TTC549 (cell line): Measurements from ENCODE around the gene EPN1.
"Not testable (repeated sequence)": the region's sequence is repeated elsewhere in the genome, so short reads cannot be mapped to it uniquely, and the experiment has no call there.

Experiments
- FAIRE-seq: peaks from 2 replicates; lab custom pipeline; 2012; peaks lifted over from hg19 to GRCh38; lab: Jason Lieb, UNC

The EPN1 gene

DNA sequence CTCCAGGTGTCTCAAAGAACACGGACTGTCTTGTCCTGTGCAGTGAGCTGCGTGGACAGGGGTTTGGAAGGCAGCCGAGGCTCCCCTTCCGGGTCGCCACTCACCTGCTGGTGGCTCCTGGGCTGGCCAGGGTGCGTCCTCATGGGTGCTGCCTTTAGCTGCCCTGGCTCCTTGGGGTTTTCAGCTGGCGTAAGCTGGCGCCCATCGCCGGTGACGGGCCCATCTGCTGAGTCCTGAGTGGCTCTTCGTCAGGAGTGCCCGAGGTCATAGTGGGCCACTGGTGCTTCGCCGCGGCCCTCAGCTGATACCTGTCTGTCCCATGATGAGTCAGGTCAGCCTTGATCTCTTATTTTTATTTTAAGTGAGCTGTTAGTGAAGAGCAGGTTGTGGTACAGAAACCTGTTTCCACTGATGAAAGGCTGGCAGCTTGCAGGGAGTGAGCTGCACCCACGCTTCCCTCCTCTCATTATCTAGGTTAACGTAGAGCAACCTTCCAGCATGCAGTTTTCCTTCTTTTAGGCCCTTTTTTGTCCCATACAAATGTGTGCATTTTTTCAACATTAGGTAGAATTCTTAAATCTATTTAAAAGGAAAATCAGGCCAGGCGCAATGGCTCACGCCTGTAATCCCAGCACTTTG is 18.4 kb downstream of the EPN1 start:
- FAIRE-seq = no peak

- FAIRE-seq = no peak
Observed at GRCh38 chr19:55694241-55694655, 19.2 kb downstream of the EPN1 start.

DNA sequence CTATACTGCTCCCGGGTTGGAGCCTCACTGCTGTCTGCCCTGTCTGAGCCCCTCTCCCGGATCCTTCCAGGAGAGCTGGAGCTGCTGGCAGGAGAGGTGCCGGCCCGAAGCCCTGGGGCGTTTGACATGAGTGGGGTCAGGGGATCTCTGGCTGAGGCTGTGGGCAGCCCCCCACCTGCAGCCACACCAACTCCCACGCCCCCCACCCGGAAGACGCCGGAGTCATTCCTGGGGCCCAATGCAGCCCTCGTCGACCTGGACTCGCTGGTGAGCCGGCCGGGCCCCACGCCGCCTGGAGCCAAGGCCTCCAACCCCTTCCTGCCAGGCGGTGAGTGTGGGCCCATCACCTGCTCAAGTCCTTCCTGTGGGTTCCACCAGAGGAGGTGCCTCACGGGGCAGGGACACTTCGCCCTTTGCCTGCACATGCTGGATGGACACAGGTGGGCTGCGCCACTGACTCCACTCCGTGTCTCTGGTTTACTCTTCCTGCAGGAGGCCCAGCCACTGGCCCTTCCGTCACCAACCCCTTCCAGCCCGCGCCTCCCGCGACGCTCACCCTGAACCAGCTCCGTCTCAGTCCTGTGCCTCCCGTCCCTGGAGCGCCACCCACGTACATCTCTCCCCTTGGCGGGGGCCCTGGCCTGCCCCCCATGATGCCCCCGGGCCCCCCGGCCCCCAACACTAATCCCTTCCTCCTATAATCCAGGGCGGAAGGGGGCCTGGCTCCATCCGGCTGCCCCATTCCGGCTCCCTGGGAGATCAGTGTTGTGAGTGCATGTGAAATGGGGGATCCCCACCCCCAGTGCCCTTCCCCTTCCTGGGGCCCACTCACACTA is 19.8 kb downstream of the EPN1 start:
- no peak for FAIRE-seq

GRCh38 chr19:55695511-55696290 is 20.7 kb downstream of the EPN1 start:
- FAIRE-seq = no peak

GRCh38 chr19:55696301-55697068 is 21.5 kb downstream of the EPN1 start:
- FAIRE-seq = no peak

- FAIRE-seq = no peak
Observed at GRCh38 chr19:55697069-55697440, 22.0 kb downstream of the EPN1 start.

DNA sequence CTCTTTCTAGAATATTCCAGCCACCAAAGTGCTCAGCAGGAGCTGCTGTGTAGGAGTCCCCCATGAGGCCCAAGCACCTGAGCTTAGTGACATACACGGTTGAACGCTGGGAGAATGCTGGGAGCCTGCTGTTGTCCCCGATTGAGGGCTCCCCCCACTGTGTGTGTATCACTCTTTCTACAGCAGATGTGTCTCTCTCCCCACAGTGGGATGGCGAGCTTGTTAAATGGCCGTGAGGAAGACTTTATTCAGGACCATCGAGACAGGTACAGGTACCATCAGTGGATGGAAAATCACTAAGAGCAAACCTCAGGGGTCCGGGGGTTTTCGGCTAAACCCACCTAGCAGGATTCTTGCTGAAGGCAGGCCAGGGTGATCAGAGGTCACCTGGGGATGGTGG is 22.7 kb downstream of the EPN1 start:
- FAIRE-seq = no peak

- no peak for FAIRE-seq
Observed at GRCh38 chr19:55698256-55698655, 23.2 kb downstream of the EPN1 start.

DNA sequence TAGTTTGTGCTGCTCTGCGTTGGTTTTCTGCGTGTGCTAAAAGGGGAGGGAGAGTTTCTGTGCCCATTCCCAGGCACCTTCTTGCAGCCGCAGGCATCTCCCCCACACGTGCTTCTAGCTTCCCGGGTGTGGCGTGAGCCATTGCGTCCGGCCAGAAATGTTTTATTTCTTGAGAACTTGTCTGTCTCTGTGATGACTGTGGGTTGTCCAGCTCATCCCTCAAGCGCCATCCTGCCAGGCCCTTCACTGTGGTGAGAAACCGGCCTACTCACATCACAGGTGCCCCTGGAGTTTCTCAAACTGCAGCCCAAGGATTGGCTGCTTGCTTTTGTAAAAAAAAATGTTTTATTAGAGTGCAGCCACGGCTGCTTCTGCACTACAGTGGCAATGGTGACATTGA is 24.2 kb downstream of the EPN1 start:
- FAIRE-seq = no peak

- FAIRE-seq = no peak
Observed at GRCh38 chr19:55700813-55701212, 25.8 kb downstream of the EPN1 start.

DNA sequence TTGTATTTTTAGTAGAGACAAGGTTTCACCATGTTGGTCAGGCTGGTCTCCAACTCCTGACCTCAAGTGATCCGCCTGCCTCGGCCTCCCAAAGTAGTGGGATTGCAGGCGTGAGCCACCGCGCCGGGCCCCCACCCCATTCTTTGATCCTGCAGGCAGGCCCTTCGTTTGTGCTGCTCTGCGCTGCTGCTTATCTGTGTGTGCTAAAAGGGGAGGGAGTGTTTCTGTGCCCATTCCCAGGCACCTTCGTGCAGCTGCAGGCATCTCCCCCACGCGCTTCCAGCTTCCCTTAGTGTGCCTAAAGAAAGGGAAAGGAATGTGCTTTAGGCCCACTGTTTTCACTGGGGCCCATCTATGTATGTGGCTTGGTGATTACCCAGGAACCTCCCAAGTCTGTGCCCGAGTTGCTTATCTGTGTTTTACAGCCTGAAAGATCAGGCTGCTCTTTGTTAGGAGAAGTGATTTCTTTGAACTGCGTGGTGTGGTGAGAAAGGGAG is 27.2 kb downstream of the EPN1 start:
- FAIRE-seq = no peak

DNA sequence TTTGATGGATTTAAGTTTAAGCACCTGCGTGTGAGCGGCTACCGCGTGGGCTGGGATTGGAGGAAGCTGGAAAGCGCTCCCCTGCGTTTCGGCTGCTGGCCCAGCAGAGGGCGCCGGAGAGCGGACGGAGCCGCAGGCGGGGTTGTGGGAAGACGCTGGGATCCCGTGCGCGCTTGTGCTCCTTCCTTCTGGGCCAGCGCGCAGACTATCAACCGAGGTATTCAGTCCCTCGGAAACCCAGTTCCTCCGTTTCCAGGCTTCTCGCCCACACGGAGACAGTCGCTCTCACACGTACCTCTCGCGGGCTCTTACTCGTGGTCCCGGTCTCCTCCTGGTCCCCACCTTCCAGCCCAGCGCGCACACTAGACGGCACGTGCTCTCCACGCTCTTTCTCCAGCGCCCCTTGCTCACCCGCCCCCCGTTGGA is 28.8 kb downstream of the EPN1 start:
- no peak for FAIRE-seq

GRCh38 chr19:55704494-55705245 is 29.6 kb downstream of the EPN1 start:
- FAIRE-seq = no peak

- FAIRE-seq = no peak
Observed at GRCh38 chr19:55705972-55706371, 30.9 kb downstream of the EPN1 start.

- no peak for FAIRE-seq
Observed at GRCh38 chr19:55711719-55712118, 36.7 kb downstream of the EPN1 start.

DNA sequence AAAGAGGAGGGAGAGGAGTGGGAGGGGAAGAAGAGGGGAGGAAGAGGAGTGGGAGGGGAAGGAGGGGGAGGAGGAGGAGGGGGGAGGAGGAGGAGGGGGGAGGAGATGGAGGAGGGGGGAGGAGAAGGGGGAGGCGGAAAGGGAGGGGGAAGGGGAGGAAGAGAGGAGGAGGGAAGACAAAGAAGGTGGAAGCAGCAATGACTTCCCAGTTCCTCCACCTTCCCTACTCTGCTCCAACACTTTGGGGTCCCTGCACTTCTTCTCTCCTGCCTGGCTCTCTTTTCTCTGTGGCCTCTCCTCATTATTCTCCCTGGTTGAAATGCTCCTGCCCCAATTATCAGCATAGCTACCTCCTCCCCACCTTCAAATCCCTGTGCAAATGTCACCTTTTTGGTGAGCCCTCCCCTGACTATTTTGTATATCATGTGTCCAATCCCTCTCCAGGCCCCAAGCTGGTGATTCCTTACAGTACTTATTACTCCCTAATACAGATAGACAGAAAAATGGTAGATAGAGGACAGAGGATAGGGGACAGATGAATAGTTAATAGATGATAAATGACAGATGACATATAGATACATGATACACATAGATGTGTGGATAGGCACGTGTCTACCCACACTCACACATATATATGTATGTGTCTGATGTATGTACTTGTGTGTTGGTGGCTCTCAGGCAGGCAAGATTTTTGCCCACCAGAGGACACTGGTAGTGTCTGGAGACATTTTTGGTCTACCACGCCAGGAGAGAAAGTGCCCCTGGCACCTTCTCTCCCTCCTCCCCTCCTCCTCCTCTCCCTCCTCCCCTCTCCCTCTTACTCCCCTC is 38.0 kb downstream of the EPN1 start:
- no peak for FAIRE-seq

DNA sequence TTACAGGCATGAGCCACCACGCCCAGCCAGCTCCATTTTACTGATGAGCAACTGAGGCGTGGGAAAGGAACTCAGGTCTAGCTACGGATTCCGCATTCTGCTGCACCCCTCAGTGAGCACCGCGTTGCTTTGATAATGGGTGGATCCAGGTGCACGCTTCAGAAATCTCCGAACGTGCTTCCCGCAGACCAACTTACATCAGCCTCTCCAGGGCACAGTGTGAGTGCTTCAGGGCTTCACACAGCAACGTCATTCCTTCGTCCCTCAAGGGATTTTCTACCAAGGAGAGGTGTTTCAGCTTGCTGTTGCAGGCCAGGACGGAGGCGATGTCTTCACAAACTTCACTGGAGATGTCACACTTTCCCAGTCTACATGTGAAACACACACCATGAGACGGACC is 41.5 kb downstream of the EPN1 start:
- no peak for FAIRE-seq

GRCh38 chr19:55717251-55717650 is 42.2 kb downstream of the EPN1 start:
- FAIRE-seq = no peak

- FAIRE-seq = not testable (repeated sequence)
Observed at GRCh38 chr19:55717879-55718711, 43.1 kb downstream of the EPN1 start.
